DND-41 (cell line): Measurements from ENCODE around the gene BCAS3.

Source experiments
- ATAC-seq: fragments of 200-7000 bp; cut with Tn5 transposase; 3 replicates; pipeline ENCODE4 v1.9.1; 2021; ENCODE audit warnings: low read depth; ENCODE audit not compliant: insufficient read depth
- DNase-seq: peaks from one replicate; pipeline ENCODE4 v3.0.0-alpha.2; 2020
- H2AFZ ChIP-seq: 2 replicates; pipeline ENCODE4 v1.6.0; 2012; ENCODE audit warnings: low read depth, low read length
- H3K27ac ChIP-seq: 2 replicates; pipeline ENCODE4 v1.5.1; 2012; ENCODE audit warnings: low read length, inconsistent platforms
- H3K27me3 ChIP-seq: fragments of 200-600 bp; sonication (generic); 2 replicates; pipeline ENCODE4 v1.6.0; 2012; ENCODE audit warnings: low read length, mild to moderate bottlenecking, inconsistent platforms; ENCODE audit not compliant: insufficient read depth, poor library complexity
- H3K36me3 ChIP-seq: 2 replicates; pipeline ENCODE4 v1.5.1; 2012; ENCODE audit warnings: low read length, inconsistent platforms; ENCODE audit not compliant: insufficient read depth
- H3K4me1 ChIP-seq: 2 replicates; pipeline ENCODE4 v1.5.1; 2012; ENCODE audit warnings: mild to moderate bottlenecking, low read length; ENCODE audit not compliant: insufficient read depth
- H3K4me2 ChIP-seq: 2 replicates; pipeline ENCODE4 v1.6.0; 2012; ENCODE audit warnings: mild to moderate bottlenecking, moderate library complexity, low read length, inconsistent platforms; ENCODE audit not compliant: insufficient read depth
- H3K4me3 ChIP-seq, 2 experiments: fragments of 200-600 bp in 1 of 2; shearing (Covaris generic) in 1 of 2; 2 replicates each; pipeline ENCODE4 v1.5.1; 2012 to 2016; ENCODE audit warnings: inconsistent platforms in 2 of 2, low read length in 2 of 2, mild to moderate bottlenecking in 2 of 2, low read depth in 1 of 2, moderate library complexity in 1 of 2
- H3K79me2 ChIP-seq: 2 replicates; pipeline ENCODE4 v1.6.0; 2012; ENCODE audit warnings: low read length, inconsistent platforms; ENCODE audit not compliant: insufficient read depth
- H3K9ac ChIP-seq: 2 replicates; pipeline ENCODE4 v1.6.0; 2012; ENCODE audit warnings: low read depth, mild to moderate bottlenecking, inconsistent platforms, low read length, moderate library complexity
- H3K9me3 ChIP-seq: 2 replicates; pipeline ENCODE4 v1.5.1; 2012; ENCODE audit warnings: low read length, moderate library complexity, mild to moderate bottlenecking, inconsistent platforms; ENCODE audit not compliant: insufficient read depth, severe bottlenecking
- H4K20me1 ChIP-seq: 2 replicates; pipeline ENCODE4 v1.6.0; 2012; ENCODE audit warnings: low read length; ENCODE audit not compliant: insufficient read depth
- EZH2 ChIP-seq: IDR thresholded peaks from 3 replicates; pipeline ENCODE4 v1.6.1; 2012; ENCODE audit warnings: borderline replicate concordance, low read depth, mild to moderate bottlenecking, moderate library complexity, low read length, inconsistent platforms; ENCODE audit not compliant: severe bottlenecking
- TF ChIP-seq, protein P1 (sequence below): IDR thresholded peaks from 2 replicates; pipeline ENCODE4 v1.5.1; 2012; ENCODE audit warnings: borderline replicate concordance, low read length, moderate library complexity, mild to moderate bottlenecking; ENCODE audit not compliant: poor library complexity, severe bottlenecking; ENCODE audit errors: extremely low read depth

The BCAS3 gene

DNA sequence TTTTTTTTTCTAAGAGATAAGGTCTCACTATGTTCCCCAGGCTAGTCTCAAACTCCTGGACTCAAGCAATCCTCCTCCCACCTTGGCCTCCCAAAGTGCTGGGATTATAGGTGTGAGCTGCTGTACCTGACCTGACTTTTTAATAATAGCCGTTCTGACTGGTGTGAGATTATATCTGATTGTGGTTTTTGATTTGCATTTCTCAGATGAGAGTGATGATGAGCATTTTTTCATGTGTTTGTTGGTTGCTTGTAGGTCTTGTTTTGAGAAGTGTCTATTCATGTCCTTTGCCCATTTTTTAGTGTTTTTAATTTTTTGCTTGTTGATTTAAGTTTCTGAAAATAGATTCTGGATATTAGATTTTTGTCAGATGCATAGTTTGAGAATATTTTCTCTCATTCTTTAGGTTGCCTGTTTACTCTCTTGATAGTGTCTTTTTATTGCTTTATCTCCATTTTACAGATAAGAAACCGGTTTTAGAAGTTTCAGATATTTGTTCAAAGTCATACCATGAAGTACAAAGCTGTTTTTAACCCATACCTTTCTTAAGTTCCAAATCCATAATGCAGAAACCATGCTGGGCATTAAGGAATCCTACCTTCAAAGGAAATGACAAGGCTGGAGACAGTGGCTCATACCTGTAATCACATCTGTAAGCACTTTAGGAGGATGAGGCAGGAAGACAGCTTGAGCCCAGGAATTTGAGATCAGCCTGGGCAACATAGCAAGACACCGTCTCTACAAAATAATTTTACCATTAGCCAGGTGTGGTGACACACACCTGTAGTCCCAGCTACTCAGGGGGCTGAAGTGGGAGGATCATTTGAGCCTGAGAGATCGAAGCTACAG, 553.5 kb downstream of the BCAS3 start:
- H4K20me1 ChIP-seq: no peaks in the 10 kb centered on the region
- H3K4me2 ChIP-seq: no peak overlapping the region
- no peaks in the 10 kb centered on the region for H3K4me1 ChIP-seq
- no peaks in the 10 kb centered on the region for H3K36me3 ChIP-seq
- no peak for TF ChIP-seq EZH2
- TF ChIP-seq, protein P1, sequence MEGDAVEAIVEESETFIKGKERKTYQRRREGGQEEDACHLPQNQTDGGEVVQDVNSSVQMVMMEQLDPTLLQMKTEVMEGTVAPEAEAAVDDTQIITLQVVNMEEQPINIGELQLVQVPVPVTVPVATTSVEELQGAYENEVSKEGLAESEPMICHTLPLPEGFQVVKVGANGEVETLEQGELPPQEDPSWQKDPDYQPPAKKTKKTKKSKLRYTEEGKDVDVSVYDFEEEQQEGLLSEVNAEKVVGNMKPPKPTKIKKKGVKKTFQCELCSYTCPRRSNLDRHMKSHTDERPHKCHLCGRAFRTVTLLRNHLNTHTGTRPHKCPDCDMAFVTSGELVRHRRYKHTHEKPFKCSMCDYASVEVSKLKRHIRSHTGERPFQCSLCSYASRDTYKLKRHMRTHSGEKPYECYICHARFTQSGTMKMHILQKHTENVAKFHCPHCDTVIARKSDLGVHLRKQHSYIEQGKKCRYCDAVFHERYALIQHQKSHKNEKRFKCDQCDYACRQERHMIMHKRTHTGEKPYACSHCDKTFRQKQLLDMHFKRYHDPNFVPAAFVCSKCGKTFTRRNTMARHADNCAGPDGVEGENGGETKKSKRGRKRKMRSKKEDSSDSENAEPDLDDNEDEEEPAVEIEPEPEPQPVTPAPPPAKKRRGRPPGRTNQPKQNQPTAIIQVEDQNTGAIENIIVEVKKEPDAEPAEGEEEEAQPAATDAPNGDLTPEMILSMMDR: no peak
- H2AFZ ChIP-seq: no peak overlapping the region
- no peaks in the 10 kb centered on the region for H3K9me3 ChIP-seq
- H3K4me3 ChIP-seq: no peak overlapping the region
- H3K27ac ChIP-seq: no peak overlapping the region
- no peak overlapping the region for H3K9ac ChIP-seq
- DNase-seq (no peak), ATAC-seq (no peak)
- H3K27me3 ChIP-seq: no peaks in the 10 kb centered on the region
- H3K79me2 ChIP-seq: no peaks in the 10 kb centered on the region

DNA sequence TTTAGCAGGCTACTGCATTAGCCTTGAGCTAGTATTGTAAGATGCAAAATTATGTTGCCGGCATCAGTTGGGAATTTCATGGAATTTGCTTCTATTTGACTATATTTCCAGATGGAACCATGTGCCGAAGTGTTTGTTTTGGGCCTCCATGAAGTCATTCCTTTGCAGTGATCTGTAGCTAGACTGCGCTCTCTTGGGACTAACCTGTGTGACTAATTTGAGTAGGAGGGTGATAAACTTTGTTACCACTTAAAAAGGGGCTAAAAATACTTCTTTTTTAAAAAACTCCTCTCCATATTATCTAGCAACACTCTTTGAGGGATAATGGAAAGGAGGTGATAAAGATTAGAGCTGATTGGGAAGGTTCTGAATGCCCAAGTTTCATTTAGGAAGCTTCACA, 555.2 kb downstream of the BCAS3 start:
- Histone ChIP-seq H3K79me2 (no peaks in the 10 kb centered on the region), H3K4me2 (no peak overlapping the region), H3K36me3 (no peaks in the 10 kb centered on the region), H3K4me1 (no peaks in the 10 kb centered on the region), H3K4me3 (no peak overlapping the region), H3K9me3 (no peaks in the 10 kb centered on the region), H2AFZ (no peak overlapping the region), H3K27ac (no peak overlapping the region), H4K20me1 (no peaks in the 10 kb centered on the region), H3K27me3 (no peaks in the 10 kb centered on the region), H3K9ac (no peak overlapping the region)
- DNase-seq (no peak), ATAC-seq (no peak)
- TF ChIP-seq, protein P1: no peak
- TF ChIP-seq EZH2: no peak

DNA sequence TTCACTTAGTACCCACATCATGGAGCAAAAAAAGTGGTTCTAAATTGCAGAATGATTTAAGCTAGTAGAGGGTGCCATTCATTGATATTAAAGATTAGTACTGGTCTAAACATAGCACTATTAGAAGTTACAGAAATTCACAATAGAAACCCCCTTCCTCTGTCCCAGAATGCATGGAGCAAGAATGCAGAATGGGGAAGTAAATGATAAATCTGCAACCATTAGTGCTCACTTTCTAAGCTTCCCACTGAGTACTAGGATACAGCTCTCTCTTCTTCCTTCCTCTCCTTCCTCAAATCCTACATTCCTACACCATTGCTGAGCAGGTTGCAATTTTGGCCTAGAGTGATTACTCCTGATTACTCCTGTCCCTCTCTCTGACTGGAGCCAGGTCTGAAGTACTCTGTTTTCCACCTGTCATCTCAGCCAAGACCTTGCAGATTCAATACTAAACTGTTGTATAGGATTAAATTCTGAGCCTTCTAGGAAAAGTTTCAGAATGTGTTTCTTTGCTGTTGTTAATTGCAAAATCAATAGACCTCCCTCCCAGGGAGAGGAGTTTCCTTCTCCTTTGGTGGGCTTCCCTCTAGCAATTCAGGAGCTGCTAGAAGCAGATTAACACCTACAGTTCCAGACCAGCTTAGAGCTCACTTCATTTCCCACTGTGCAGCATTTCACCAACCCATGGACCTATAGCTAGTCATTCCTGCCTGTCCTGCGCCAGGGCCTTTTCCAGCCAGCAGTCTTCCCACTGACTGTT, 556.5 kb downstream of the BCAS3 start:
- H3K36me3 ChIP-seq: no peaks in the 10 kb centered on the region
- H3K27ac ChIP-seq: no peak overlapping the region
- H3K9me3 ChIP-seq: no peaks in the 10 kb centered on the region
- no peak overlapping the region for H3K4me3 ChIP-seq
- H2AFZ ChIP-seq: no peak overlapping the region
- no peaks in the 10 kb centered on the region for H3K4me1 ChIP-seq
- no peak for TF ChIP-seq EZH2
- TF ChIP-seq, protein P1: no peak
- H3K4me2 ChIP-seq: no peak overlapping the region
- ATAC-seq (no peak), DNase-seq (no peak)
- no peaks in the 10 kb centered on the region for H3K79me2 ChIP-seq
- H4K20me1 ChIP-seq: no peaks in the 10 kb centered on the region
- no peaks in the 10 kb centered on the region for H3K27me3 ChIP-seq
- no peak overlapping the region for H3K9ac ChIP-seq
